COLO829 (cell line): Measurements from ENCODE around the gene RNF115.
A peak's percentile ranks its signal among the peaks of the same experiment; 100 is the strongest.
"Not testable (repeated sequence)": the region's sequence is repeated elsewhere in the genome, so short reads cannot be mapped to it uniquely, and the experiment has no call there.

ENCODE experiments used
- DNase-seq: peaks from one replicate; pipeline ENCODE4 v3.0.0; 2012; ENCODE audit warnings: low spot score

RNF115 gene

DNA sequence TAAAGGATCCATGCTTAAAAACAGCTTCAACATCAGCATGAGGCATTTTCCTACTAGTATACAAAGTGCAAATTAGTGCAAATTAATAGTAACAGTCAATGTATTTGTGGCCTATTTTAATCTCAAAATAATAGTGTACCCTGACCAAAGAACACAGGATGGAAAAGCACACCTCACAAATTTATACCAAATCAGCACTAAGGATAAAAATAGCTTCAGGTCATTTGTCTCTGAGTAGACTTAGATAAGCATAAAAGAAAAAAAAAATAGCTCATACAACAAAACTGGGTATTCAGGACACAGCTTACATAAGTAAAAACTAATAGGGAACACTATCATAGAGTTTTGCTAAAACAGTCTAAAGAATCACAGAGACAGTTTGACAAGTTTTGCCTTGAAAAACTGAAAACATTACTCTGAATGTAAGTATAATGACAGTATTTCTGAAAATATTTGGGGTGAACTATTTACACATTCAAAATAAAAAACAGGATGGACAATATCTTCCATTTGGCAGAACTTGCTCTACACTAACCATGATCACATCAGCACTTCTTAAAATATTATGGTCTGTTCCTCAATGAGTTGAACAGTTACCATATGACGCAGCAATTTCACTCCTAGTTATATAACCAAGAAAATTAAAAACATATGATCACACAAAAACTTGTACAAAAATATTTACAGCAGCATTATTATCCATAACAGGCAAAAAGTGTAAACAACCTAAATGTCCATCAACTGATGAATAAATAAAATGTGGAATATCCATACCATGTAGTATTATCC lies 46.3 kb downstream of the RNF115 start:
- no peak for DNase-seq

DNA sequence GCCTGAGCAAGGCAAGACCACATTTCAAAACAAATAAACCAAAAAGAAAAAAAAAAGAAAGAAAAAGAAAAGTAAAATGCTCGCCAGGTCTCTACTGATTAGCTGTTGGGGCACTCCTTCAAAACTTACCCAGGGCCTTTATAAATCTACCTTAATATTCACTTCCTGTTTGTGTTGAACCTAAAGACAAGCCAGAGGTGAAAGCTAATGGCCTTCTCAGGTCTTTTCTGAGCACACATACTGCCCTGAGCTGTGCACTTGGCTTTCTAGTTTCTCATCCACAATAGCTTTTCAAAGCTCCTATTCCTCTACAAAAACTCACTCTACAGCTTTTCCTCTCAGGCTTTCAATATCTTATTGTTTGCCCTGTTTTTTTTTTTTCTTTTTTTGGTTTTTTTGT lies 50.5 kb downstream of the RNF115 start:
- DNase-seq: no peak

DNA sequence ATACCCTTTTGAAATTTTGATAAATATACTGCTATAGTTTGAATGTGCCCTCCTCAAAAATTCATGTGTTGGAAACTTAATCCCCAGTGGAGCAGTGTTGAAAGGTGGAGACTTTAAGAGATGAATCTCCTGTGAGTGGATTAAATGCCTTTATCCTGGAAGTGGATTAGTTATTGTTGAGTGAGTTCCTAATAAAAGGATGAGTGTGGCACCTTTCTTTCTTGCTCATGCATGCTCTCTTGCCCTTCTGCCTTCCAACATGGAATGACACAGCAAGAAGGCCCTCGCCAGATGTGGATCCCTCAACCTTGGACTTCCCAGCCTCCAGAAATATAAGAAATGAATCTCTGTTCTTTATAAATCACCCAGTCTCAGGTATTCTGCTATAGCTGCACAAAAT lies 52.8 kb downstream of the RNF115 start:
- no peak for DNase-seq

DNA sequence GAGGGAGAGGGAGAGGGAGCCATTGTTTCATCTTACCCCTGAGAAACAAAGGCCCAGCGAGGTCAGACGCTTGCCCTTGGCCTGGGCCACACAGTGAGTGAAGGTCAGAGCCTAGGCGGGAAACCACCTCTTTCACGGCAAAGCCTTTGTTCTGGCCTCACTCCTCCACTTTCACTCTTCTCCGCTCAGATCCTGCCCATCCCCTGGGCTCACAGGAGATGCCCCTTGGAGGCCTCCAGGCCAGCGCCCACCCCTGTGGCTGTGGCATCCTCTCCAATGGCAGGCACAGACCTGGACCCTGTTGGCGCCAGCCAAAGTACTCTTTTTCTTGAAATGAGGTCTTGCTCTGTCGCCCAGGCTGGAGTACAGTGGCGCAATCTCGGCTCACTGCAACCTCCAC lies 55.9 kb downstream of the RNF115 start:
- not testable (repeated sequence) for DNase-seq

DNA sequence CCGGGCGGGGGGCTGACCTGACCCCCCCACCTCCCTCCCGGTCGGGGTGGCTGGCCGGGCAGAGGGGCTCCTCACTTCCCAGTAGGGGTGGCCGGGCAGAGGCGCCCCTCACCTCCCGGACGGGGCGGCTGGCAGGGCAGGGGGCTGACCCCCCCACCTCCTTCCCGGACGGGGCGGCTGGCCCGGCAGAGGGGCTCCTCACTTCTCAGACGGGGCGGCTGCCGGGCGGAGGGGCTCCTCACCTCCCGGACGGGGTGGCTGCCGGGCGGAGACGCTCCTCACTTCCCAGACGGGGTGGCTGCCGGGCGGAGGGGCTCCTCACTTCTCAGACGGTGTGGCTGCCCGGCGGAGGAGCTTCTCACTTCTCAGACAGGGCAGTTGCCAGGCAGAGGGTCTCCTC lies 57.0 kb downstream of the RNF115 start:
- DNase-seq: not testable (repeated sequence)

DNA sequence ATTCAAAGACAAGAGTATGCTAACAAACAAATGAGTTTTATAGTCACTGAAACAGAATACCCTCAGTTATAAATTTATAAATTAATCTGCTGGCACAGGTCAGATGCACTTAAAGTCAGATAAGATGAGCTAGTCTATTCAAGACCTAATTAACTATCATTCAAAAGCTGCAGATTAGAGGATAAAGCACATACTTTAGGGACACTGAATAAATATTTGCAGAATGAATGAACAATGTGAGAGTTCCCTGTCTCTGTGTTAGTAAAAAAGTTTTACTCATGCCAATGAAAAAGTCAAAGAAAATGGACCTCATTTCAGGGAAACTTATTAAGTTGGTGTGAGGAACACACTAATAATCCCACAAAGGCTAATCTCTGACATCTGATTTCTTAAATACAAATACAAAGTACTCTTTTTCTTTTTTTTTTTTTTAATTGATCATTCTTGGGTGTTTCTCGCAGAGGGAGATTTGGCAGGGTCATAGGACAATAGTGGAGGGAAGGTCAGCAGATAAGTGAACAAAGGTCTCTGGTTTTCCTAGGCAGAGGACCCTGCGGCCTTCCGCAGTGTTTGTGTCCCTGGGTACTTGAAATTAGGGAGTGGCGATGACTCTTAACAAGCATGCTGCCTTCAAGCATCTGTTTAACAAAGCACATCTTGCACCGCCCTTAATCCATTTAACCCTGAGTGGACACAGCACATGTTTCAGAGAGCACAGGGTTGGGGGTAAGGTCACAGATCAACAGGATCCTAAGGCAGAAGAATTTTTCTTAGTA lies 58.1 kb downstream of the RNF115 start:
- peak; percentile 20 for DNase-seq

DNA sequence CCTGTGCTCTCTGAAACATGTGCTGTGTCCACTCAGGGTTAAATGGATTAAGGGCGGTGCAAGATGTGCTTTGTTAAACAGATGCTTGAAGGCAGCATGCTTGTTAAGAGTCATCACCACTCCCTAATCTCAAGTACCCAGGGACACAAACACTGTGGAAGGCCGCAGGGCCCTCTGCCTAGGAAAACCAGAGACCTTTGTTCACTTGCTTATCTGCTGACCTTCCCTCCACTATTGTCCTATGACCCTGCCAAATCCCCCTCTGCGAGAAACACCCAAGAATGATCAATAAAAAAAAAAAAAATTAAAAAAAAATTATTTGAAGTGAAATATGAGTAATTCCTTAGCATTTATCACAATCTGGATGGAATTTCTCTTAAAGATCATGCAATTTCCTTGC lies 58.8 kb downstream of the RNF115 start:
- not testable (repeated sequence) for DNase-seq

DNA sequence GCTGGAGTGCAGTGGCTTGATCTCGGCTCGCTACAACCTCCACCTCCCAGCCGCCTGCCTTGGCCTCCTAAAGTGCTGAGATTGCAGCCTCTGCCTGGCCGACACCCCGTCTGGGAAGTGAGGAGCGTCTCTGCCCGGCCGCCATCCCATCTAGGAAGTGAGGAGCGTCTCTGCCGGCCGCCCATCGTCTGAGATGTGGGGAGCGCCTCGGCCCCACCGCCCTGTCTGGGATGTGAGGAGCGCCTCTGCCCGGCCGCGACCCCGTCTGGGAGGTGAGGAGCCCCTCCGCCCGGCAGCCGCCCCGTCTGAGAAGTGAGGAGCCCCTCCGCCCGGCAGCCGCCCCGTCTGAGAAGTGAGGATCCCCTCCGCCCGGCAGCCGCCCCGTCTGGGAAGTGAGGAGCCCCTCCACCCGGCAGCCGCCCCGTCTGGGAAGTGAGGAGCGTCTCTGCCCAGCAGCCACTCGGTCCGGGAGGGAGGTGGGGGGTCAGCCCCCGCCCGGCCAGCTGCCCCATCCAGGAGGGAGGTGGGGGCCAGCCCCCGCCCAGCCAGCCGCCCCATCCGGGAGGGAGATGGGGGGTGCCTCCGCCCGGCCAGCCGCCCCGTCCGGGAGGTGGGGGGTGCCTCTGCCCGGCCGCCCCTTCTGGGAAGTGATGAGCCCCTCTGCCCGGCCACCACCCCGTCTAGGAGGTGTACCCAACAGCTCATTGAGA lies 59.5 kb downstream of the RNF115 start:
- DNase-seq: not testable (repeated sequence)

DNA sequence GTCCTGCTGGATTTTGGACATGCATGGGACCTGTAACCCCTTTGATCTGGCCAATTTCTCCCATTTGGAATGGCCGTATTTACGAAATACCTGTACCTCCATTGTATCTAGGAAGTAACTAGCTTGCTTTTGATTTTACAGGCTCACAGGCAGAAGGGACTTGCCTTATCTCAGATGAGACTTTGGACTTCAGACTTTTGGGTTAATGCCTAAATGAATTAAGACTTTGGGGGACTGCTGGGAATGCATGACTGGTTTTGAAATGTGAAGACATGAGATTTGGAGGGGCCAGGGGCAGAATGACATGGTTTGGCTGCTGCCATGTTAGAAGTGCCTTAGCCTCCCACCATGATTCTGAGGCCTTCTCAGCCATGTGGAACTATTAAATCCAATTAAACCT lies 61.9 kb downstream of the RNF115 start:
- not testable (repeated sequence) for DNase-seq

DNA sequence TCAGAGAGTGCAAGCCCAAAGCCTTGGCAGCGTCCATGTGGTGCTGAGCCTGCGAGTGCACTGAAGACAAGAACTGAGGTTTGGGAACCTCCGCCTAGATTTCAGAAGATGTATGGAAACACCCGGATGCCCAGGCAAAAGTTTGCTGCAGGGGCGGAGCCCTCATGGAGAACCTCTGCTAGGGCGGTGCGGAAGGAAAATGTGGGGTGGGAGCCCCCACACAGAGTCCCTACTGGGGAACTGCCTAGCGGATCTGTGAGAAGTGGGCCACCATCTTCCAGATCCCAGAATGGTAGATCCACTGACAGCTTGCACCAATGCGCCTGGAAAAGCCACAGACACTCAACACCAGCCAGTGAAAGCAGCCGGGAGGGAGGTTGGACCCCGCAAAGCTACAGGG lies 62.4 kb downstream of the RNF115 start:
- not testable (repeated sequence) for DNase-seq

DNA sequence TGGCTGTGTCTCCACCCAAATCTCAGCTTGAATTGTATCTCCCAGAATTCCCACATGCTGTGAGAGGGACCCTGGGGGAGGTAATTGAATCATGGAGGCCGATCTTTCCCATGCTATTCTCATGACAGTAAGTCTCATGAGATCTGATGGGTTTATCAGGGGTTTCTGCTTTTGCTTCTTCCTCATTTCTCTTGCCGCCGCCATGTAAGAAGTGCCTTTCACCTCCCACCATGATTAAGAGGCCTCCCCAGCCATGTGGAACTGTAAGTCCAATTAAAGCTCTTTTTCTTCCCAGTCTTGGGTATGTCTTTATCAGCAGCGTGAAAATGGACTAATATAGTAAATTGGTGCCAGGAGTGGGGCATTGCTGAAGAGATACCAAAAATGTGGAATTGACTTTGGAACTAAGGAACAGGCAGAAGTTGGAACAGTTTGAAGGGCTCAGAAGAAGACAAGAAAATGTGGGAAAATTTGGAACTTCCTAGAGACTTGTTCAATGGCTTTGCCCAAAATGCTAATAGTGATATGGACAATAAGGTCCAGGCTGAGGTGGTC lies 63.4 kb downstream of the RNF115 start:
- DNase-seq: not testable (repeated sequence)

DNA sequence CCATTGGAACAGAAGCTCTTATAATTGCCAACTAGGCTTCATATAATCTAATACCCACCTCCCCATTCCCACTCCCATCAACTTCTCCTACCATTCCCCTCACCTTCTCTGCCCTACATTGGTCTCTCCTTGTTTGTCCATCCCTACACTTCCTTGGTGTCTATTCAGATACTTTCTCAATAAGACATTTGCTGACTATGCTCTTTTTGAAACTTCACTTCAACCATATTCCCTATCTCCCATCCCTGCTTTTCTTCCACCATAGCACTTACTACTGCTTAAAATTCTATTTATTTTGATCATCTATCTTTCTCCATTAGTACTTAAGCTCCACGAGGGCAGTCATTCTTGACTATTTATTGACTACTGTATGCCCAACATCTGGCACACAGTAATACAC lies 64.2 kb downstream of the RNF115 start:
- DNase-seq: no peak

DNA sequence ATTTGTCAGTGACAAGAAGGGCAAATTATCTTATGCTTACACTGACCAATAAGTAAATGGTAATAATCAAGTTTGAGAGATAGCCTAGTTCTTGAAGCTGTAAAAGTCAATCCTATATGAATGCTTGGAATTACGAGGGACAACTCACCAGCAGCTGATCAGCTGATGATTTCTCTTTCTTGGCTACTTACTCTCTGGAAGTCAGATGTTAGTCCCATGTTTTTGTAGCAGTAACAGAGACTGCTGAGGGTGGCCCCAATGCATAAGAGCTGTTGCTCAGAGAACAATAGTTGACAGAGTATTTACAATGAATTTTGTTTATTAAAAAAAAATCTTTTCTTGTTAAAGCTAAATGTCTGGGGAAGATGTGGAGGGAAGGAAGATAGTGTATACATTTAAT lies 65.3 kb downstream of the RNF115 start:
- no peak for DNase-seq

DNA sequence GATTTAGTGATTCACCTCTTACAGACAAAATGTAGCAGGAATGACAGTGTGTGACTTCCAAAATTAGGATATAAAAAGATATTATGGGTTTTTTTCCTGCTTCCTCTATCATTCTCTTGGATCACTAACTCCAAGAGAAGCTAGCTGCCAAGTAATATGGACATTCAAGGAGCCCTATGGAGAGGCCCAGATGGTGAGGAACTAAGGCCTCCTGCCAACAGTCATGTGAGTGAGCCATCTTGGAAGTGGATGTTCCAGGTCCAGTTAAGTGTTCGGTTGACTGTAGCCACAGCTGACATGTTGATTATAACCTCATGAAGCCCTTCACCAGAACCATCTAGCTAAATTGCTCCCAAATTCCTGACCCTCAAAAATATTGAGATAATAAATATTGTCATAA lies 65.8 kb downstream of the RNF115 start:
- DNase-seq: no peak

DNA sequence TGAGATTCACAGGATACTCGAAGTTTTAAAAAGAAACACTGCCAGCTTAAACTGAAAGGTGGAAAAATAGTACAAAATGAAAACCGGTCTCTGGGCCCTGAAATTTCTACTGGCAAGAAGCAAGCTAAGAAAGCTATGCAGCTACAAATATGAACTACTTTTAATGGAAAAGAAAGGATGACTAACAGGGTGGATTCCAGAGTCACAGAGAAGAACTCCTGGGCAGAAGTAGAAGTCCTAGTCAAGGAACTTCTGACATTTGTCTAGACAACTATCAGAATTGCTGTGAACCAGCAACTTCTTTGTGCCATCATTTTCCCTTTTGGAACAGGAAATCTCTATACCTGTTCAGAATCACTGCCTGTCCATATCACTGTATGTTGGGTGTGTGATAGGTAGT lies 66.5 kb downstream of the RNF115 start:
- DNase-seq: no peak

DNA sequence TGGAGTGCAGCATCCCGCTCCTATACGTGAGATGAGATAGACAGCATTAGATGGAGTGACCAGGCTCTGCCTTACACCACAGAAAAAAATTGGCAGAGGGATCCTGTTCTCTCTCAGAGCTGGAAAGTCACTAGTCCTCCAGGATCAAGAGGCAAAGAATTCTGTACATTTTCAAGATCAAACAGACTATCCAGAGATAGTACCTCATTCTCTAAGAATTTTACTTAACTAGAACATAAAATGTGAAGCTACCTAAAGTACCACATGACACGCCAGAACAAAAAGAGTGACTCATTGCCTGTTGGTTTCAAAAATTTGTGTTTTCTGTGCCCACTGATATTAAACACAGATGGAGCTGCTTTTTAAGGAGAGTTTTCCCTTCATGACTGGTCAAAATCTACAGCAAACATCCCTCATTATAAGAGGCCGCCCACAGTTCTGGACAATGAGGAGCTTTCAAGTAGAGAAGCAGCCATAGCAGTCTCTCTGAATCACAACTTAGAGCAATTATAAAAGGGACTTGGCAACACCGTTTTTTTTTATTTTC lies 72.3 kb downstream of the RNF115 start:
- peak; percentile 97 for DNase-seq

DNA sequence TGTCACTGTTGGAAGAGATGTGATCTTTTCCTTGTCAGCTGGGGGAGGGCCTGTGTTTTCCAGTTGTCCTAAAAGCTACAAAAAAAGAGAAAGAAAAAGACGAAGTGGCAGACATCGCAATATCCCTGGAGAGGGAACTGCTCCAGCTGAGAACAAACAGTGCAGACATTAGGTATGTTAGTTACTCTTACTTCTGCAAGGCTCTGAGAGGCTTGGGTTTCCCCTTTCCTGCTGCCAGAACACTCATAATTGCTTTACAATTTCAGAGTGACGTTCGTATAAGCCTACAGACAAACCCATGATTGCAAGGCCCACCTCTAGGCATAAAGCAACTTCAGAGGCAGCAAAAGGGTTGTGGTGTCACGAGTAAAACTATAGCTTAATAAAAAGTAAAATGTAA lies 73.5 kb downstream of the RNF115 start:
- no peak for DNase-seq

DNA sequence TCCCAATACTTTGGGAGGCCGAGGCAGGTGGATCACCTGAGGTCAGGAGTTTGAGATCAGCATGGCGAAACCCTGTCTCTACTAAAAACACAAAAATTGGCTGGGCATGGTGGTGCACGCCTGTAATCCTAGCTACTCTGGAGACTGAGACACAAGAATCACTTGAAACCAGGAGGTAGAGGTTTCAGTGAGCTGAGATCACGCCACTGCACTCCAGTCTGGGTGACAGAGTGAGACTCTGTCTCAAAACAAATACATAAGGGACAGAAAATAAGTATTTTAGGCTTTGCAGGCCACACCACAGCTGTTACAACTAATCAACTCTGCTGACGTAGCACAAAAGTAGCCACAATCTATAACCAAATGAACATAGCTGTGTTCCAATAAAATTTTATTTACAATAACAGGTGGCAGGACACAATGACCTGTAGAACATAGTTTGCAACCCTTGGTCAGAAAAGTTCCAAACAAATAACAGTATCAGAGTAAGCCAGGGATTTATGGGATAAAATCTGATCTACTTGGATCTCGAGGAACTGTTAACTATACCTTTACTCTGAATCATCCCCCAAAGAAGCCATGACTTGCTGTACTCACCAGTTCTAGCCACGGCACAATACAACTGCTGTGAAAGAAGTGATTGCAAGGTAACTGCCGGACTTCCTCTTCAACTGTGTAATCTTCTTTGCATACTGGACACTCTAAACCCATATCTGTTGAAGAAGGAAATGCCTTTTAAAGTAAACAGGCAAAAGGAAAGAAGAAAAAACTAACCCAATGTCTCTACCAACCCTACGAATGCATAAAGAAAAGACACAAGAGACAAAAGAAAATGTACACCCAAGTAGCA lies 76.3 kb downstream of the RNF115 start:
- DNase-seq: no peak

DNA sequence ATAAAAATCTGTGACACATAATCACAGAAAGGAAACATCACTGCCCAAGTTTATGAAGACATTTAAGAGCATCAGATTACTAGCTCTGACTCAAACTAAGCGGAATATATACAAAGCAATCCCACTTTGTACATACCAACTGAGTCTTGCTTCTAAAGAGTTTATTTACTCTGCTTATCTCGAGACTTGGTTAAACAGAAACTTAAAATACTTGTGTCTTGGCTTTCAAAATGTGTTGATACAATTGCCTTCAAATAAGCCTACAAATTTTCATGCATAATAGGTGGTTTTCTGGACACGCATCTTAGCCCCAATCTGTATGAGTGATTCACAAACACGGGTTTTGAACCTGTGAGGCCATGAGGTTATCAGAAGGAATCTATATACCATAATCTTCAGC lies 83.6 kb downstream of the RNF115 start:
- no peak for DNase-seq

DNA sequence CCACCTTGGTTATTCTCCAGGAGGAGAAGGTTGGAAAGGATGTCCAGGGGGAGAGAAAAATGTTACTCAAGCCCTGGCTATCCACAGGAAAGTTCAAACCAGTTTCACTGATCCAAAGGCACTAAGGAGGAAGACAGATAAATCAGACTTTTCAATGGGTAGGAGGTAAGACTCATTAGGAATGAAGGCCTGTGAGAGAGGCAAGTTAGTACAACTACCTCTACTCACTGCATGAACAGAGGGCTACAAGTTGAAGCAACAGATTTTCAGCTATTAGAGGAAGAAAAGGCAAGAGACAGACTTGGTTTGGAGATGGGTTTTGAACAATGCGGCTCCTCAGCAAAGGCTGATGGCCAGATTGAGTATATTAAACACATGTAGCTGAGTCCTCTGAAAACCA lies 87.7 kb downstream of the RNF115 start:
- no peak for DNase-seq

DNA sequence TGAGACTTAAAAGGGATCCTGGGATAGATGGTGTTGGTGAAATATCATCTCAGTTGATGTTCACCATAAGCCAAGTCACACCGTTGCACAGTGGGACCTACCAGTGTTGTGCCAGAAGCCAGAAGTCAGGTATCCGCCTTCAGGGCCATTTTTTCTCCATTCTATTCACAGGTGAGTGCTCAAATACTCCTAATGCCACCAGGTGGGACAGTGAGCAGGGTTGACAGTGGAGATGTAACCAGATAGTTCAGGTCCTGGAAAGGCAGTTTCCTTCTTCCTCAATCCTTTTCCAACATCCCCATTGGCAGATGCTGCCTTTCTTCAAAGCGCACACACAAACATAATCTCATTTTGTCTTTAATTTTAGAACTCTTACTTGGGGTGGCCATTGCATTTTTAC lies 93.0 kb downstream of the RNF115 start:
- DNase-seq: no peak
